ENCODE data around the gene ALOX5AP. TPM values are rescaled to one million over a fixed set of nuclear protein-coding genes. Genes with fewer than 3 reads are reported as not detected.

Gene ALOX5AP
- total and polyA plus RNA-seq, 10 of the 15 experiments (the other 5 are each of a cell fraction or from before 2014, with no cell fraction given): 45.9 to 426 (median 109) TPM

GRCh38 chr13:30720172-30720869 is 15.0 kb upstream of the ALOX5AP start (continued):
- no peak for TF ChIP-seq PKNOX1 (IDR thresholded peaks at IDR 0.05)
- TF ChIP-seq ZNF24 (IDR thresholded peaks at IDR 0.05): peak; percentile 73; the same call in 1 of the 2 replicates
- TF ChIP-seq SUPT20H (IDR thresholded peaks at IDR 0.05; ENCODE audit: borderline replicate concordance, control insufficient read depth, low read depth, low read length): no peak
- peak; percentile 67; the same call in 1 of the 2 replicates for TF ChIP-seq CREM (IDR thresholded peaks at IDR 0.05; ENCODE audit: low read depth)
- peak; percentile 62 for TF ChIP-seq GABPA (IDR thresholded peaks at IDR 0.05; ENCODE audit: low read depth)
- TF ChIP-seq MYB (IDR thresholded peaks at IDR 0.05; ENCODE audit: borderline replicate concordance, low read depth, low read length): no peak
- peak; percentile 89; the same call in 1 of the 2 replicates for TF ChIP-seq FOXM1 (IDR thresholded peaks at IDR 0.05; ENCODE audit: low read depth, low read length)
- TF ChIP-seq USF1 (IDR thresholded peaks at IDR 0.05; ENCODE audit: borderline replicate concordance, extremely low read length, insufficient read depth, low read depth, low read length): no peak
- TF ChIP-seq RUNX3 (IDR thresholded peaks at IDR 0.05; ENCODE audit: low read length): peak; percentile 99
- no peak for TF ChIP-seq SP1 (IDR thresholded peaks at IDR 0.05; ENCODE audit: low read depth, low read length)
- TF ChIP-seq PML (IDR thresholded peaks at IDR 0.05; ENCODE audit: low read length): peak; percentile 59; the same call in 1 of the 2 replicates
- 0 out of 2 replicates have a peak, but pooled peaks have one; percentile 40 for TF ChIP-seq TCF12 (IDR thresholded peaks at IDR 0.05; ENCODE audit: low read depth, low read length)
- TF ChIP-seq EZH2 (IDR thresholded peaks at IDR 0.05; ENCODE audit: borderline replicate concordance, control insufficient read depth, low read depth, low read length): no peak

All from GM12878 (cell line).